GM21447 (cell line): ENCODE measurements around the gene STAP1.

Source experiments
- ATAC-seq: cut with Tn5 transposase; IDR thresholded peaks from one replicate; pipeline ENCODE4 v1.9.1; 2021; ENCODE audit not compliant: unreplicated experiment

Gene STAP1

DNA sequence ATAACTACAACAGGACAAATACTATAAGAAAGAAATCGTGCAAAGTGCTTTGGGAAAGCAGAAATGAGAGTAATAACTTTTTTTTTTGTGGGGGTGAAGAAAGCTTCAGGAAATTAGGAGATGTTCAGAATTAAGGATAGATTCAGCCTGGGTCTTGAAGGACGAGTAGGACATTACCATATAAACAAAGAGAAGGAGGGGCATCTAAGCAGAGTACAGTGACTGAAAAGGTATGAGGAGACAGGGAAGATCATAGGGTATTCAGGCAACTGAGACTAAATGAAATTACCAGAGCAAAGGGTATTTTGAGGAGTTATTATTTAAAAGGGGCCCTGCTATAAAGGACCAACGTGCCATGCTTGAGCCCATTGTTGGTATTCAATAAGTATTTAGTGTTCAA lies 3.1 kb upstream of the STAP1 start:
- ATAC-seq = no peak

GRCh38 chr4:67556436-67556835 lies 2.1 kb upstream of the STAP1 start:
- ATAC-seq = no peak

DNA sequence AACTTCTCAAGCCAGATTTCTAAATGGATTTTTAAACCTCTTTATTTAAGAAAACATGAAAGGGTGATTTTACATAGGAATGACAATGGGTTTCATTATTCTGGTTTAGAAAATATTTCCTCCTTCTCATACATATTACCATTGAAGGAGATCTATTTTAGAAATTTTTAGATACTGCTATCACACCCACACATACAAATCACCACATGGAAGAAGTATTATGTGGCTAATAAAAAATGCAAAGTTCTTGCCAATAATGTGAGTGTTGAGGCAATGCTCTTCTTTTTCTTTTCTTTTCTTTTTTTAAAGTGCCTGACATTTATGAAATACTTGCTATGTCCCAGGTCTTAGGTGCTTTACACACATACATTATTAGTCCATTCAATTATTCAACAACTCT lies 6.8 kb downstream of the STAP1 start:
- no peak for ATAC-seq

- no peak for ATAC-seq
Observed at GRCh38 chr4:67566335-67566734, 7.8 kb downstream of the STAP1 start.

DNA sequence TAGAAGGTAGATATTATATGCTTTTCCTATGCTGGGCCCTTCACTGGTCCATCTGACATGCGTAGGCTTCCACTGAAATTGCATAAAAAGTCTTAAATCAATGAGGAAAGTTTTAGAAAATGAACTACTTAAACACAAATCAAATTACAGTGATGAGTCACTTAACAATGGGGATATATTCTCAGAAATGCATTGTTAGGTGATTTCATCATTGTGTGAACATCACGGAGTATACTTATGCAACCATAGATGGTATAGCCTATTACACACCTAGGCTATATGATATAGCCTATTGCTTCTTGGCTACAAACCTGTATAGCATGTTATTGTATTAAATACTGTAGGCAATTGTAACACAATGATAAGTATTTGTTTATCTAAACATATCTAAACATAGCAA lies 10.3 kb downstream of the STAP1 start:
- no peak for ATAC-seq

GRCh38 chr4:67570537-67570936 lies 12.0 kb downstream of the STAP1 start:
- no peak for ATAC-seq

DNA sequence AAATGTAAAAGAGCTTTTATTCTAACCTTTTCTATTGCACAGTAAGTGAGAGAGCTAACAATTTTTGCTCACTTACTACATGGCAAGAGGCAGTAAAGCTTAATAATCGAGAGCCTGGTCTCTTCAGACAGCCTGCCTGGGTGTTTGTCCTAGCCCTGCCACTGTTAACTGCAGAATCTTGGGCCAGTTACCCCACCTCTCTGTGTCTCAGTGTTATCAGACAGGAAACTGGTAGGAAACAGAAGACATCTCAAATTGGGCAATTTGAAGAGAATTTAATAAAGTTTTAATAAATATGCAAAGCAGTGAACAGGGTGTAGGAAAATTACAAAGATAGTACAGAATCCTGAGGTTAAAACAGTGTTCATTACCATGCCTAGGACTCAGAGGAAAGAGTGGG lies 13.4 kb downstream of the STAP1 start:
- no peak for ATAC-seq

GRCh38 chr4:67573193-67573592 lies 14.7 kb downstream of the STAP1 start:
- no peak for ATAC-seq

- ATAC-seq = peak; percentile 90
Observed at GRCh38 chr4:67575232-67576058, 16.9 kb downstream of the STAP1 start.

DNA sequence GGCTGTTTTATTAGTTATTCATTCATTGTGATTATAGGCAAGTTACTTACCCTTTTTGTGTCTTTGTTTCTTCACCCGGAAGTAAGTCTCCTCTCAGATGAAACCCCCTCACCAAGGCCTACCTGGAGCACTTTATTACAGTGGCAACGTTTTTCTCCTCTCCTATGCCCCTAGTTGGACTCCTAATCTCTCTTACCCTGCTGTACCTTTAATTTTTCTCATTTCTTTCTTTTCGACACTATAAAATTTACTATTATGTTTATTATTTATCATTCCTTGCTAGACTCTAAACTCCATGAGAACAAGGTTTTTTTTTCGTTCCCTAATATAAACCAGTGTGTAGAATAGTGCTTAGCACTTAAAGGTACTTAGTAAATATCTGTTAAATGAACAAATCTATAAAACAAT lies 17.5 kb downstream of the STAP1 start:
- ATAC-seq = no peak

DNA sequence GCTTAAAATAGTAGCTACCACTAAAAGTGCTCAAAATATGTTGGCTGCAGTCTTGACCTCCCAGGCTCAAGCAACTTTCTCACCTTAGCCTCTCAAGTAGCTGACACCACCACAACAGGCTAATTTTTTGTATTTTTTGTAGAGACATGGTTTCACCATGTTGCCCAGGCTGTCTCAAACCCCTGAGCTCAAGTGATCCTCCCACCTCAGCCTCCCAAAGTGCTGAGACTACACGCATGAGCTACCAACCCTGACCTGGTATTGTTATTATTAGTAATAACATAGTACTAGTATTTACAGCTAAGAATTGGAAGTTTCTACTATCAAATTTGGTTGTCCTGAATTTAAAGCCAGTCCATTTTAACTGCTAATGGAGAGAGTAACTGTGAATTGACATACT lies 18.0 kb downstream of the STAP1 start:
- ATAC-seq = peak; percentile 39

DNA sequence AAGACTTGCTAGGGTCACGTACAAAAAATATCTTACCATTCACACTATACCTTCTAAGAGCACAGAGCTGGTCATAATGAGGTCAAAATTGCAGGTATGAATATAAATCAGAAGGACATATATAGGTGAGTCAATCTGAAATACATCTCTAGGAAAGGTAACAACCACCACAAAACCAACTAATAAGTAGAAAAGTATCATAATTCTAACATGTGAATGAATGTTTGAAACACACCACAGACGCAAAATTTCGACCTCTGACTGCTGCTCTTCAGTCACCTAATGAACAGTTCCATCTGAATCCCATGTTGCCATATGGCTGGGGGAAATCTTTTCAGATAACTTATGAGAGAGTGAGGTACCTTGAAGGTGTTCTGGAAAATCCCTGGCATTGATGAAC lies 22.1 kb downstream of the STAP1 start:
- no peak for ATAC-seq

DNA sequence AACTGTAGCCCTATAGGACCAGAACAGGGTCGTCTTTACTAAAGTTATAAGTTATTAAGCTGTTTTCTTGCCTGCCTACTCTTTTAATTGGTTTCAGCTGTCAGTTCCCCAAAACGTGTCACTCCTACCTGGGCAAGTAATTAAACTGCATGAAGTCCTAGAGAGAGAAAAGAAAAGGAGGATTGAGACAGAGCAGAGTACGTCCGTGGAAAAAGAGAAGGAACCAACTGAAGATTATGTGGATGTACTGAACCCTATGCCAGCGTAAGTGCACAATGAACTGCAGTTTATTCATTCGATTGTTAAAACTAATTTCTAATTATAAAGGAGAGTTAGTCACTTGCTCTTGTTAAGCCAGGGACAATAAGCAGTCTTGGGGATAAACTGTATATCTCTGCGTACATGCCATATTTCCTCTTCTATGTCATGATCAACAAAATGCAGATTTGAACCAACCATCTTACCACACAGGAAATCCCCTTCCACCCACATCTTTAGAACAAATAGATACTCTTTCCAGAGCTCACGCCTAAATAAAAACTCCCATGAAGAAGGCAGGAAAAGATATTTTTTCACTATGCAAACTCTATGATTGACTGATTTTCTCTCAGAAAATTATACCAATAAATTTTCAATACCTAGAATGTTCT lies 22.8 kb downstream of the STAP1 start:
- peak; percentile 38 for ATAC-seq

DNA sequence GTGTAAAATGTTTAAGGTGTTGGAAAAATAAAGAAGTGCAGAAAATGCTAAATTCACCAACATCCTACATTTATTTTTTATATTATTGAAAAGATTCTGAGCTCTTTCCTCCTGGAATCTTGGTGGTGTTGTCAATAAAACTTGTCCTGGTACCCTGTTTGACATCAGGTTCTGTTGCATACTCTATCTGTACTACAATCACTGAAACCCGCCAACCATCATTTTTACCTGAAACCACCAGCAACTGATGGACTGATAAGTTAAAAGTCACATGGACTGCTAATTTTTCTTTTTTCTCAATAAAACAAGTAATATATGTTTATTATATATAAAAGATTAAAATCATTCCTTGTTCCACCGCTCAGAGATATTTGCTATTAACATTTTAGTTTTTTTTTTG lies 23.4 kb downstream of the STAP1 start:
- no peak for ATAC-seq

DNA sequence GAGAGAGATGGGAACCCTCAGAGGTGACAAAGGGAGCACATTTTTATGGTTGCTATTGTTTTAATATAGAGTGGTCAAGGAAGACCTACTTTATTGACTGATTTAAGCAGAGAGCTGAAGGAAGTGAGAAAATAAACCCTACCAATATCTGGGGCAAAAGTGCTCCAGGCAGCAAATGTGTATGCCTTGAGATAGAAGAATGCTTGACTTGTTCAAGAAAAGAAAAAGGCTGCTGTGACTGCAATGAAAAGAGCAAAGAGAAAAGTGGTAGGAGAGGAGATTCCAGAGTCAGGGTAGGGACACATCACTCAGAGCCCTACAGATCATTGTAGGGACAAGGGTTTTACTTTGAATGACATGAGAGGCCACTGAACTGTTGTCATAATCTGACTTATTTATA lies 26.0 kb downstream of the STAP1 start:
- ATAC-seq = no peak

DNA sequence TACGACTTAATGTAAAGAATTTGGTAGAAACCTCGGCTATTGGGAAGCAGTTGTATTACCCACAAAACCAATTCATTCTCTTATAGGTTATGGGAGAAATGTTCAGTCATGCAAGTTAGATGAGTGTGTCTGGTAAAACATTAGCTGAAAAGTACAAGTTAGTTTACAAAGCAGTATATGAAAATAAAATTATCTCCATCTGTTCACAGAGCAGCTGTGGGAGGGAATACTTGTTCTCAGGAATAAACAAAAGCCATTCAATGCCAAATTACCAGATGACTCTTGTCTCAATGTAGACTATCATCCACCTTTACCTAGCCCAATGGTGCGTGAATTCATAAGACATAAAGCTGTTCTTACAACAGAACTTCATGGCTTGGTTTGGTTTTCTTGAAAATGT lies 28.6 kb downstream of the STAP1 start:
- no peak for ATAC-seq

DNA sequence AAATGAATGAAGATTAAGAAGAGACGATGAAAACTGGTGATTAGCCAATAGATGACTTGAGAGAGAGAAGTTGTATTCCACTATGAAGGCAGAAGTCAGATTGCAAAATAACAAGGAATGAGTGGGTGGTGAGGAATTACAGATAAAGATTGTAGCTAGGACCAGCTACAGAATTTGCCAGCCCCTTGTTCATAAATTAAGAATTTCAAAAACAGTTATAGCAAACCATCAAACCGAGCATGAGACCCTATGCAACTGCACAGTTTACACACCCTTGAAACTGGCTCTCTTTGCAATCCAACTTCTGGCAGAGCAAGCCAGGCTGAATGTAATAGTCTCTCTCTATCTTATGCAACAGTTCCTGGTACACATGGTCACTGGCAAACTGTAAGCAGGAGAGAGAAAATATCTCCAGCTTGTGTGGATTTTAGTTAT lies 35.2 kb downstream of the STAP1 start:
- ATAC-seq = no peak

- ATAC-seq = no peak
Observed at GRCh38 chr4:67603310-67604028, 44.9 kb downstream of the STAP1 start.

DNA sequence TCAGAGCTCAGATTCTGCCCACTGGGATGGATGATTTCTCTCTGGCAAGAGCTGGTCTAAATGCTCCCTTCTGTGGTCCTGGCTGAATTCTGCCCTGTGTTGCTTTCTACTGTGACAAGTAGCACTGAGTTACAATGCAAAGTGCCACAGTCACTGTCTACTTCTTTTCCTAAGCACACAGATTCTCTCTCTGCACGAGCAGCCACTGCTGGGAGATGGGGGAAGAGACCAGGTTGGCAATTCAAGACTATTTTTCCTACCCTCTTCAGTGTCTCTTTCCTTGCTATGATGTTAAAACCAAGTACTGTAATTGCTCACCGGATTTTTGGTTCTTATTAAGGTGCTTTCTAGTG lies 45.5 kb downstream of the STAP1 start:
- no peak for ATAC-seq

DNA sequence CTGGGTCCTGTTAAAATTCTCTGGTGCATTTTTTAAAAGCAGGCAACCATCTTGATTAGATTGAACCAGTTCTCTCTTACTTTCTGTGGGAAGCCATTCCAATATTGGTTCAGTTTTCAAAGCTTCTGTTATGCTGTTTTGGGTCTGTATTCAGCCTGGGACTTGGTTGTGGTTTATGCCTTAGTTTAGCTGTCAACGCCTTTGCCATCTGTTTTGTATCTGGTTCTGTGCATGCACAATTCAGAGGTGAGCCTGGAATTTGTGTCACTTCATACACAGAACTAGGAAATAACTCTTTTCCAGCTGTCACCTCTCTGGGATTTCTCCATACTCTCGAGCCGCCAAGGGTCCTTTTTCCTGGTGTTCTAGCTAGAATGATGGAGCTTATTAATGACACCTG lies 46.2 kb downstream of the STAP1 start:
- no peak for ATAC-seq

GRCh38 chr4:67608027-67608426 lies 49.5 kb downstream of the STAP1 start:
- ATAC-seq = no peak

DNA sequence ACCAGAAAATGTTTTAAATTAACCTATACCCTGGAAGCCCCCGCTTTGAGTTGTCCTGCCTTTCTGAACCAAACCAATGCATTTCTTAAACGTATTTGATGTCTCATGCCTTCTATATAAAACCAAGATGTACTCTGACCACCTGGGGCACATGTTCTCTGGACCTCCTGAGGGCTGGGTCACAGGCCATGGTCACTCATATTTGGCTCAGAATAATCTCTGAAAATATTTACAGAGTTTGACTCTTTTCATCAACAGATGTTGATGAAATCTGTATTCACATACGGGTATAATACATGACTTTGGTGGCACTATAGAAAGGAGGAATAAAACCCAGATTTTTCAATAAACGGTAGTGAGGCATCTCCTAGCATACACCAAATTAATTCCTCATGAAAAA lies 55.7 kb downstream of the STAP1 start:
- no peak for ATAC-seq
